ENCODE measurements around the gene NCR1.
"Not testable (repeated sequence)": the region's sequence is repeated elsewhere in the genome, so short reads cannot be mapped to it uniquely, and the experiment has no call there.

- not testable (repeated sequence) for TF ChIP-seq CTCF, POLR2A (IDR thresholded peaks at IDR 0.05)
Observed at GRCh38 chr19:54899646-54900045, 6.3 kb upstream of the NCR1 start.

Measured in lower leg skin (tissue), 3 donors.